Stimulated activated CD4-positive, alpha-beta T cell treated with anti-CD3 and anti-CD28 coated beads, Interleukin-12 subunit alpha, Interleukin-12 subunit beta, amount 100 ng/mL, for 48 hours (primary cell): ENCODE results near the gene XYLT1.
"Not testable (repeated sequence)": the region's sequence is repeated elsewhere in the genome, so short reads cannot be mapped to it uniquely, and the experiment has no call there.

Experiments used
- DNase-seq, 3 donors: peaks; one replicate each; pipeline ENCODE4 v3.0.0-alpha.2; 2020; ENCODE audit warnings: low read depth in 2 of 3, low spot score in 1 of 3

Gene XYLT1

GRCh38 chr16:17313793-17314547, 156.8 kb downstream of the XYLT1 start:
- DNase-seq: no peak

- no peak for DNase-seq
These were observed 157.6 kb downstream of the XYLT1 start for GRCh38 chr16:17313085-17313611.

- DNase-seq: no peak
These were observed 158.6 kb downstream of the XYLT1 start for GRCh38 chr16:17312094-17312710.

- no peak for DNase-seq
These were observed 159.2 kb downstream of the XYLT1 start for GRCh38 chr16:17311333-17312093.

GRCh38 chr16:17309510-17309909, 161.2 kb downstream of the XYLT1 start:
- DNase-seq: no peak

- no peak for DNase-seq
These were observed 162.6 kb downstream of the XYLT1 start for GRCh38 chr16:17308186-17308585.

- DNase-seq: no peak
These were observed 163.3 kb downstream of the XYLT1 start for GRCh38 chr16:17307504-17307903.

GRCh38 chr16:17306745-17307144, 164.0 kb downstream of the XYLT1 start:
- DNase-seq: no peak

GRCh38 chr16:17306211-17306610, 164.5 kb downstream of the XYLT1 start:
- DNase-seq: not testable (repeated sequence)

- peak; percentile 4 to 25 (median 14) for DNase-seq
These were observed 165.1 kb downstream of the XYLT1 start for GRCh38 chr16:17305694-17306093.

- no peak for DNase-seq
These were observed 166.2 kb downstream of the XYLT1 start for GRCh38 chr16:17304491-17305119.

GRCh38 chr16:17304106-17304490, 166.7 kb downstream of the XYLT1 start:
- no peak for DNase-seq

- DNase-seq: no peak
These were observed 167.7 kb downstream of the XYLT1 start for GRCh38 chr16:17303101-17303500.

GRCh38 chr16:17302620-17303019, 168.1 kb downstream of the XYLT1 start:
- DNase-seq: no peak

GRCh38 chr16:17302214-17302613, 168.5 kb downstream of the XYLT1 start:
- no peak for DNase-seq

GRCh38 chr16:17301593-17302135, 169.1 kb downstream of the XYLT1 start:
- no peak for DNase-seq

GRCh38 chr16:17301184-17301583, 169.6 kb downstream of the XYLT1 start:
- DNase-seq: no peak

GRCh38 chr16:17299790-17300189, 171.0 kb downstream of the XYLT1 start:
- DNase-seq: no peak

GRCh38 chr16:17298238-17298637, 172.5 kb downstream of the XYLT1 start:
- no peak for DNase-seq

- DNase-seq: no peak
These were observed 174.3 kb downstream of the XYLT1 start for GRCh38 chr16:17296431-17296830.

- DNase-seq: no peak
These were observed 174.8 kb downstream of the XYLT1 start for GRCh38 chr16:17295948-17296347.
